Testis (tissue), 3 donors: ENCODE results near the gene ZBED1. TPM values are rescaled to one million over a fixed set of nuclear protein-coding genes. Genes with fewer than 3 reads are reported as not detected.
"Not testable (repeated sequence)": the region's sequence is repeated elsewhere in the genome, so short reads cannot be mapped to it uniquely, and the experiment has no call there.

Source experiments
- DNase-seq: peaks from one replicate; pipeline ENCODE4 v3.0.0-alpha.2; 2019
- H3K27ac ChIP-seq, 2 donors: fragments of 200-600 bp; sonication (generic); one replicate each; pipeline ENCODE4 v1.5.1; 2019
- H3K27me3 ChIP-seq: fragments of 200-600 bp; sonication (generic); one replicate; pipeline ENCODE4 v1.5.1; 2019
- H3K36me3 ChIP-seq: fragments of 200-600 bp; sonication (generic); one replicate; pipeline ENCODE4 v1.5.1; 2017; ENCODE audit warnings: low read depth; ENCODE audit errors: missing control alignments
- H3K4me1 ChIP-seq: fragments of 200-600 bp; sonication (generic); one replicate; pipeline ENCODE4 v1.5.1; 2019
- H3K4me3 ChIP-seq, 2 donors: fragments of 200-600 bp; sonication (generic); one replicate each; pipeline ENCODE4 v1.5.1; 2017 to 2019
- H3K9me3 ChIP-seq: fragments of 200-600 bp; sonication (generic); one replicate; pipeline ENCODE4 v1.5.1; 2017
- POLR2A ChIP-seq: fragments of 450-650 bp; IDR thresholded peaks from one replicate; pipeline ENCODE4 v1.6.1; 2017; ENCODE audit warnings: antibody characterized with exemption, mild to moderate bottlenecking, moderate library complexity
- WGBS, 2 donors: methylation state at CpG; one replicate each; pipeline ENCODE4 v1.1.5; 2018; 5-methylcytosine and 5-hydroxymethylcytosine counted together
- intact Hi-C: fragments of 100-400 bp; cut with DNase I; formaldehyde crosslinking; loops from one replicate; pipeline ENCODE4 v1.15.1; 2023; ENCODE audit warnings: low total_unique reads
- polyA plus RNA-seq: library from polyadenylated mRNA; stranded (reverse); fragments of 350-450 nt; fragmentation: Illumina TruSeq; extraction: RNeasy Lipid Tissue Mini Kit (QIAGEN cat#74804); gene quantifications from one replicate; pipeline ENCODE4 v1.2.3, GENCODE V29; 2014; ENCODE audit warnings: low read depth, low replicate concordance; ENCODE audit not compliant: insufficient read depth
- total RNA-seq, 2 donors: library from RNA; depleted of rRNA; stranded (reverse); fragments of >200 nt; gene quantifications; one replicate each; pipeline ENCODE4 v1.2.3, GENCODE V29; 2016
- TF ChIP-seq, protein P1 (sequence below), 3 experiments: fragments of 450-650 bp in 2 of 3; fragments of 200-600 bp in 1 of 3; sonication (generic) in 1 of 3; IDR thresholded peaks; one replicate each; pipeline ENCODE4 v1.5.1; 2016 to 2019; ENCODE audit warnings: antibody characterized with exemption in 3 of 3, mild to moderate bottlenecking in 2 of 3, moderate library complexity in 1 of 3

The ZBED1 gene
- total and polyA plus RNA-seq, 3 donors from 2014 or later: 24.2 to 77.0 (median 47.2) TPM

DNA sequence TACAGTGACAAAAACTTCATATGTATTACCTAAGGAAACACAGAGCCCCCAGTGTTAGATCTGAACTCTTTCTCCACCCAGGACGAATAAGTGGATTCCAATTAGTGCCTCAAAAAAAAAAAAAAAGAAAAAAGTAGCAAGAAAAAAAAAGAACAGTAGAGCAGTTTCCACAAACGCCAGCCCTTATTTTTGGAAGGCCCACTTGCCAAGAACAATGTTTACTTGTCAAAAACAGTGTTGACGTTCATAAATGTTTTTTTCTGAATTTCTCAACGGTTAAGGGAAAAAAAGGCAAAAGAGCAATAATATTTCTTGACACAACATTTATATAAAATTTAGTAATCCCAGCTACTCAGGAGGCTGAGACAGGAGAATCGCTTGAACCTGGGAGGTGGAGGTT, 38.7 kb downstream of the ZBED1 start:
- intact Hi-C loops: no loop called here
- H3K4me3 ChIP-seq: no peak overlapping the region
- peaks cover 9% of the 10 kb centered on the region for H3K4me1 ChIP-seq
- TF ChIP-seq, protein P1, sequence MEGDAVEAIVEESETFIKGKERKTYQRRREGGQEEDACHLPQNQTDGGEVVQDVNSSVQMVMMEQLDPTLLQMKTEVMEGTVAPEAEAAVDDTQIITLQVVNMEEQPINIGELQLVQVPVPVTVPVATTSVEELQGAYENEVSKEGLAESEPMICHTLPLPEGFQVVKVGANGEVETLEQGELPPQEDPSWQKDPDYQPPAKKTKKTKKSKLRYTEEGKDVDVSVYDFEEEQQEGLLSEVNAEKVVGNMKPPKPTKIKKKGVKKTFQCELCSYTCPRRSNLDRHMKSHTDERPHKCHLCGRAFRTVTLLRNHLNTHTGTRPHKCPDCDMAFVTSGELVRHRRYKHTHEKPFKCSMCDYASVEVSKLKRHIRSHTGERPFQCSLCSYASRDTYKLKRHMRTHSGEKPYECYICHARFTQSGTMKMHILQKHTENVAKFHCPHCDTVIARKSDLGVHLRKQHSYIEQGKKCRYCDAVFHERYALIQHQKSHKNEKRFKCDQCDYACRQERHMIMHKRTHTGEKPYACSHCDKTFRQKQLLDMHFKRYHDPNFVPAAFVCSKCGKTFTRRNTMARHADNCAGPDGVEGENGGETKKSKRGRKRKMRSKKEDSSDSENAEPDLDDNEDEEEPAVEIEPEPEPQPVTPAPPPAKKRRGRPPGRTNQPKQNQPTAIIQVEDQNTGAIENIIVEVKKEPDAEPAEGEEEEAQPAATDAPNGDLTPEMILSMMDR (IDR thresholded peaks at IDR 0.05): no peak
- no peak for TF ChIP-seq POLR2A
- no peaks in the 10 kb centered on the region for H3K27me3 ChIP-seq
- H3K36me3 ChIP-seq: no peaks in the 10 kb centered on the region
- DNase-seq: no peak
- no peak overlapping the region for H3K27ac ChIP-seq
- H3K9me3 ChIP-seq: no peaks in the 10 kb centered on the region
- 43 to 47% methylated on average over 5 of the region's 5 CpGs for WGBS, 2 donors

DNA sequence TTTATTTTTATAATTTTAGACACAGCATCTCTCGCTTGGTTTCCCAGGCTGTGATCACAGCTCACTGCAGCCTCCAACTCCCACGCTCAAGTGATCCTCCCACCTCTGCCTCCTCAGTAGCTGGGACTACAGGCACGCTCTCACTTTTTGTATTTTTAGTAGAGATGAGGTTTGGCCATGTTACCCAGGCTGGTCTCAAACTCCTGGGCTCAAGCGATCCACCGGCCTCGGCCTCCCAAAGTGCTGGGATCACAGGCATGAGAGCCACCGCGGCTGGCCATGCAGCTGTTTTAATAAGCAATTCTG, 39.1 kb downstream of the ZBED1 start:
- intact Hi-C loops: no loop called here
- DNase-seq: no peak
- H3K4me3 ChIP-seq: no peak overlapping the region
- TF ChIP-seq POLR2A: no peak
- no peaks in the 10 kb centered on the region for H3K27me3 ChIP-seq
- H3K4me1 ChIP-seq: peaks cover 9% of the 10 kb centered on the region
- no peaks in the 10 kb centered on the region for H3K9me3 ChIP-seq
- 80 to 83% methylated on average over 8 of the region's 8 CpGs for WGBS, 2 donors
- H3K27ac ChIP-seq: no peak overlapping the region
- H3K36me3 ChIP-seq: no peaks in the 10 kb centered on the region

DNA sequence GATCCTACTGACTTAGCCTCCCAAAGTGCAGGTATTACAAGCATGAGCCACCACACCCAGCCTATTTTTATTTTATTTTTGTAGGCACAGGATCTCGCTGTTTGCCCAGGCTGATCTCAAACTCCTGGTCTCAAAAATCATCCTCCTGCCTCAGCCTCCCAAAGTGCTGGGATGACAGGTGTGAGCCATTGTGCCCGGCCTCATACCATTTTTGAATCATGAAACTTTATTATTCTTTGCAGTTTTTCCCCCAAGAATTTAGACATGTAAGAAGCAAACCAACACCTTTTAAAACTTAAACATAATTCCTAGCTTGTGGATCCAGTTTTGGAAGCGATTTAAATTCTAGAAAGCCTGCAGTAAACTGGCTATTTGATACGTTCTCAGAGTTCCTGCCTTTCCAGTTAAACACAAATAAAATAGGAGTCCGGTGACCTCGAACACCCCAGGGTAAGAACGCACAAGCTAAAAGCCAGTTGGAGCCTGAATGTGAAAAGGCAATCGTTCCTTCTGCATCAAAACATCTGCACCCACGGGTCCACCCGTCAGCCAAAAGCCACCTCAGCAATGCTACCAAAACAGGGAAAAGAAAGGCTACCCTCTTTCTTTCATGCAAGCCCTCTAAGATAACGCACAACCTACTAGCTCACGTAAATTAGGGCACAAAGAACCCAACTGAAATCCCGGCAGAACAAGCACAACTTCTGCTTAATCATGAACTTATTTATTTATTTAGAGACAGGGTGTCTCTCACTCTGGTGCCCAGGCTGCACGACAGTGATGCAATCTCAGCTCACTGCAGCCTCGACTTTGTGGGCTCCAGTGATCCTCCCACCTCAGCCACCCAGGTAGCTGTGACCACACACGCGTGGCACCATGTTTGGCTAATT, 39.7 kb downstream of the ZBED1 start:
- WGBS, 2 donors: 83 to 84% methylated on average over 17 of the region's 17 CpGs
- H3K27ac ChIP-seq, H3K9me3 ChIP-seq, DNase-seq, H3K27me3 ChIP-seq, H3K36me3 ChIP-seq, H3K4me3 ChIP-seq, intact Hi-C loops, H3K4me1 ChIP-seq: not testable (repeated sequence)

DNA sequence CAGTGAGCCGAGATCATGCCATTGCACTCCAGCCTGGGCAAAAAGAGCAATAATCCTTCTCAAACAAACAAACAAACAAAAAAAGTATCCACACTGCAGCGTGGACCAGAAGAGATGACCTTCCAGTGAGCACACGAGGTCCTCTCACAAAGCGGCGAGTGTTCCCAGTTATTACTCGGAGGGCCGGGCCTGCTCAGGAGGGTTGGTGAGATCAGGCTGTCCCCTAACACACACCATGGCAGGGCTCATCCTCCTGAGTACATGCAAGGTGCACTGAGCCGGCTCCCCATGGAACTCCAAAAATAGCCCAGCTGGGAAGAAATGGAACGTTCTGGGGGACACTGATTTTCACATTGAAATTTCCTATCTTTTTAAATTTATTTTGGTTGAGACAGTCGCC, 40.7 kb downstream of the ZBED1 start:
- 45 to 58% methylated on average over 10 of the region's 10 CpGs for WGBS, 2 donors
- H3K4me1 ChIP-seq, H3K27me3 ChIP-seq, H3K4me3 ChIP-seq, H3K9me3 ChIP-seq, DNase-seq, H3K36me3 ChIP-seq, intact Hi-C loops: not testable (repeated sequence)
- peak overlapping the region in 1 of 2 donors; percentile 41 for H3K27ac ChIP-seq

DNA sequence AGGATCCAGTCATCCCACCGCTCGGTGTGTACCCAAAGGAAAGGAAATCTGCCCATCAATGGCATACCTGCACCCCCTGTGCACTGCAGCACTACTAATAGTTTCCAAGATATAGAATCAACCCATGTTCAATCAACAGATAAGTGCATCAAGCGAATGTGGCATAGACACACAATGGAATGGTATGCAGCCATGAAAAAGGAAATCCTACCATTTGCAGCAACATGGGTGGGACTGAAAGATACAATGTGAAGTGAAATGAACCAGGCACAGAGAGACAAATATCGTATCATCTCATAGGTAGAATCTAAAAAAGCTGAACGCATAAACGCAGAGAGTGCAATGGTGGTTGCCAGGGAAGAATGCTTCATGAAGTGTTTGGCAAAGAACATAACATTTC, 42.5 kb downstream of the ZBED1 start:
- Histone ChIP-seq H3K27me3 (no peaks in the 10 kb centered on the region), H3K9me3 (no peaks in the 10 kb centered on the region), H3K36me3 (no peaks in the 10 kb centered on the region), H3K4me1 (peaks cover 9% of the 10 kb centered on the region), H3K27ac (no peak overlapping the region), H3K4me3 (no peak overlapping the region)
- WGBS, 2 donors: 57 to 74% methylated on average over 6 of the region's 6 CpGs
- DNase-seq: no peak
- TF ChIP-seq, protein P1 (IDR thresholded peaks at IDR 0.05): no peak
- no peak for TF ChIP-seq POLR2A
- intact Hi-C loops: no loop called here

DNA sequence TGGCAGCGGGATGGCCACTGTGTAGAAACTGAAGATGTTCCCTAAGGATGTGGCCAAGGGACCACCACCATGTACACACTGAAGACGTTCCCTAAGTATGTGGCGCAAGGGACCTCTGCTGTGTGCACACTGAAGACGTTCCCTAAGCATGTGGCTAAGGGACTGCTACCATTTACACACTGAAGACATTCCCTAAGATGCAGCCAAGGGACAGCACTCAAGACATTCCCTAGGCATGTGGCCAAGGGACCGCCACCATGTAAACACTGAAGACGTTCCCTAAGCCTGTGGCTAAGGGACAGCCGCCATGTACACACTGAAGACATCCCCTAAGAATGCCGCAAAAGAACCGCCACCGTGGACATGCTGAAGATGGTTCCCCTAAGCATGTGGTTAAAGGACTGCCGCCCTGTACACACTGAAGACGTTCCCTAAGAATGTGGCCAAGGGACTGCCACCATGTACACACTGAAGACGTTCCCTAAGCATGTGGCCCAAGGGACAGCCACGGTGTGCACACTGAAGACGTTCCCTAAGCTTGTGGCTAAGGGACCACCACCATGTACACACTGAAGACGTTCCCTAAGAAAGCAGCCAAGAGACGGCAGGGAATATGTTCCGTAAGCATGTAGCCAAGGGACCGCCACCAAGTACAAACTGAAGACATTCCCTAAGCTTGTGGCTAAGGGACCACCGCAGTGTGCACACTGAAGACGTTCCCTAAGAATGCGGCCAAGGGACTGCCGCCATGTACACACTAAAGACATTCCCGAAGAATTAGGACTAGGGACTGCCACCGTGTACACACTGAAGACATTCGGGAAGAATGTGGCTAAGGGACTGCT, 43.3 kb downstream of the ZBED1 start:
- H3K27me3 ChIP-seq: no peaks in the 10 kb centered on the region
- H3K27ac ChIP-seq: no peak overlapping the region
- intact Hi-C loops: no loop called here
- no peak for TF ChIP-seq POLR2A
- TF ChIP-seq, protein P1 (IDR thresholded peaks at IDR 0.05): no peak
- 54 to 84% methylated on average over 20 to 26 of the region's 26 CpGs for WGBS, 2 donors
- no peaks in the 10 kb centered on the region for H3K9me3 ChIP-seq
- no peak overlapping the region for H3K4me3 ChIP-seq
- H3K36me3 ChIP-seq: no peaks in the 10 kb centered on the region
- peak; percentile 79 for DNase-seq
- peaks cover 4% of the 10 kb centered on the region for H3K4me1 ChIP-seq

DNA sequence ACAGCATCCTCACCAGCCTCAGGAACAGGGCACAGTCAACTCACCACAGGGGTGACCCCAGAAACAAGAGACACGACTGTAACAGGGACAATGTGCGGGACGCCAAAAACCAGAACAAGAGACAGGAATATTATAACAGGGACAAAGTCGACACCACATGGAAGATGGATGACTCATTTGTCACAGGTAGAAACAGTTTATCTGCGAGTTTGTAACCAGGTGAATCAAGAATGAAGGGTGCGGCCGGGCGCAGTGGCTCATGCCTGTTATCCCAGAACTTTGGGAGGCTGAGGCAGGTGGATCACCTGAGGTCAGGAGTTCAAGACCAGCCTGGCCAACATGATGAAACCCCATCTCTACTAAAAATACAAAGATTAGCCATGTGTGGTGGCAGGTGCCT, 44.7 kb downstream of the ZBED1 start:
- H3K27ac ChIP-seq, H3K4me3 ChIP-seq, intact Hi-C loops, H3K36me3 ChIP-seq, H3K9me3 ChIP-seq, H3K27me3 ChIP-seq, DNase-seq, H3K4me1 ChIP-seq: not testable (repeated sequence)
- WGBS, 2 donors: 86 to 96% methylated on average over 8 of the region's 8 CpGs

DNA sequence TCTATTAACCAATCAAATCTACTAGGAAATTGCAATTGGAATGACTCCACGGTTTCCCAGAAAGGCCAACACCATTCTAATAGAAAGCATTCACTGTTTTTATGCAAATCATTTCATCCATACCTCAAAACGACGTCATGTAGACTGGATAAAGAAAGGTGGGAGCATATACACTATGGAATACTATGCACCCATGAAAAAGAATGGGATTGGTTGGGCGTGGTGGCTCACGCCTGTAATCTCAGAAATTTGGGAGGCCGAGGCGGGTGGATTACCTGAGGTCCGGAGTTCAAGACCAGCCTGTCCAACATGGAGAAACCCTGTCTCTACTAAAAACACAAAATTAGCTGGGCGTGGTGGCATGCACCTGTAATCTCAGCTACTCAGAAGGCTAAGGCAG, 46.2 kb downstream of the ZBED1 start:
- DNase-seq, H3K27ac ChIP-seq, H3K27me3 ChIP-seq, H3K36me3 ChIP-seq, H3K4me1 ChIP-seq, H3K9me3 ChIP-seq, intact Hi-C loops, H3K4me3 ChIP-seq: not testable (repeated sequence)
- 95% methylated on average over 9 of the region's 9 CpGs for WGBS, 2 donors
